Activated effector memory CD4-positive, alpha-beta T cell treated with anti-CD3 and anti-CD28 coated beads, Interleukin-2, amount 50 U/mL, for 16 hours (primary cell): Measurements from ENCODE around the gene CDK7.

Source experiments
- DNase-seq: peaks from one replicate; pipeline ENCODE4 v3.0.0-alpha.2; 2020

The CDK7 gene

DNA sequence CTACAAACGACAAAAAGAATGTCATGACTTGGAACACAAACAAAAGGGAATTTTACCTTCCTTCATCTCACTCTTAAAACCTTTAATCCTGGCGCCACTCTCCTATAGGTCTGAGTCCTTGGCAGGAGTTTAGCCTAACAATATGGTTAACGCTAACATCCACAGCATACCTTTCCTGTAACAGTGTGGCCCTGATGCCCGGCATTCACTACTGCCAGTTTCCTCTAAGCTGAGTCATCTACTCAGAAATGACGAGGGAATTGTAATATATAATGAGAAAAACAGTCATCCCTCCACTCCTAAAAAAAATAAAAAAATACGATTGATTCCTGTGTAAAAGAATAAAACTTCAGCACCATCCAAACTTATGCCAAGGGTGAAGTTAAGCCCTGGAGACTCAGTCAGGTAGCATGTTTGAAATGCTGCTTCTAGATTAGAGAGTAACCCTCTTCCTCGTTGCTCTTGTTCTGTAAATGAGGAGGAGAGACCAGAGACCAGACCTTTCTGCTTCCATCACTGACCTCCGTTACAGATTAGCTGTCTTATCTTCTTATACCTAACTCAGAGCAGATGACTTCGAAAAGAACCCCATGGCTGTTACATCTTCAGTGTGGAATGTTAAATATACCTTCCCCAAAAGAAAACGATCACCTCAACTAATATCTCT lies 60.5 kb downstream of the CDK7 start:
- DNase-seq = no peak

DNA sequence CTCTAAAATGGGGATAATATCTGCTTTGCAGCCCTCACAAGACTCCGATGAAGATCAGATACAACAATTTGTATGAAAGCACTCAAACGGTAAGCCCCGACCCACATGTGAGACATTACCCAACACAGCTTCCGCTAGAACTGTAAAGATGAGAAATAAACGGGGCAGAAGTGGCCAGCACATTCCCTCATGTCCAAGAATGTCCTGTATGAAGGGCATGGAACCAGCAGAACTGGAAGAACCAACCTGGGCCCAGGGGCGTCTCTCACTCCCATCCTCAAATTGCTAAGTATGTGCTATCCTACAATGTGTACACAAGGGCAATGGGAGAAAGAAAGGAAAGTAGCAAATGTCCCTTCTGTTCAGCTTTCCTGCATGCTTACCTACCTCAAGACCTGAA lies 64.9 kb downstream of the CDK7 start:
- DNase-seq = no peak

DNA sequence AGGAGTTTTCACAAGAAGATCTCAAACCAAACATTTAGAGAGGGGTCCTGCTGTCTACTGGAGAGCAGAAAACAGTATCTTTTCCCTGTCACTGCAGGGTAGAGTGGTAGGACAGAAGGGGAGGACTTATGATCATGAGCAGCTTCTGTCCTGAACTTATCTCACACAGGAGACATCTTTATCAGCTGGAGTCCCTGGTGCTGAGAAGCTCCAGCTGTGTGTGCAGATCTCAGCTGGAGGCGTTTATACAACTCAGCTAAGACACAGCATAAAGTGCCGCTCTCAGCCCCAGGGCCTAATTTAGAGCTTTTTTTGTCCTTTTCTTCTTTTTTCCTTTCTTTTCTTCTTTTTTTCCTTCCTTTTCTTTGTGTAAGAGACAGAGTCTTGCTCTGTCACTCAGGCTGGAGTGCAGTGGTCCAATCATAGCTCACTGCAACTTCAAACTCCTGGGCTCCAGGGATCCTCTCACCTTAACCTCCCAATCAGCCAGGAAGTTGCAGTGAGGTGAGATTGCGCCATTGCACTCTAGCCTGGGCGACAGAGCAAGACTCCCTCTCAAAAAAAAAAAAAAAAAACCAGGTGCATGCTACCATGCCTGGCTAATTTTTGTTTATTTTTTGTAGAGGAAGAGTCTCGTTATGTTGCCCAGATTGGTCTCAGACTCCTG lies 66.0 kb downstream of the CDK7 start:
- DNase-seq = no peak

DNA sequence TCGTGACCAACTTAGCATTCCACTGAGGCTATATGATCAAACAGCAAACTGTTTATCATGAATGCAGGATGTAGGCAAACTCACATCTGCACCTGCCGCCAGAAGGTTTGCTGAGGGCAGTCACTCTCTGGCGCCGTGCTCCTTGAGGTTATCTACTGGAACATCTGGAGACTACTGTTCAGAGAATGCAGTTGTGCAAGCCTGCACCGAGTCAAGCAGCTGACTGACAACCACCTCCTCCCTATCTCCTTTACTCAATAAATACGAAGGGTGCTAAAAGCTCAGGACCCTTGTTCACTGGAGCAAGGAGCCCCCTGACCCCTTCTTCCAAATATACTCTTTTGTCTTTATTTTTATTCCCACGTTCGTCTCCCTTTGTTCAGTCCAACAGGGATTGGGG lies 70.8 kb downstream of the CDK7 start:
- DNase-seq = no peak

DNA sequence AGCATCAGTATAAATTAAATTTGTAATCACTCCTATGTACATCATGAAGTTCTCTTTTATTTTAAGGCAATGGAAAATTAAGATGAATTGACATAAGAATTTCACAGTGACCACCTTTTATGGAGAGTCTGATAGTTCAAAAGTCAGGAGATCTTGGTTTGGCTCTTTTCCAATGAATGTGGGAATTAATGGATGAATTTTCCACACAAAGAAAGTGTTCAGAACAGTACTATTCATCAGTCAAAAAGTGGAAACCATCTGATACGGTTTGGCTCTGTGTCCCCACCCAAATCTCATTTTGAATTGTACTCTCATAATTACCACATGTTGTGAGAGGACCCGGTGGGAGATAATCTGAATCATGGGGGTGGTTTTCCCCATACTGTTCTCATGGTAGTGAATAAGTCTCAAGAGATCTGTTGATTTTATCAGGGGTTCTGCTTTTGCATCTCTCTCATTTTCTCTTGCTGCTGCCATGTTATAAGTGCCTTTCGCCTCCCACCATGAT lies 73.4 kb downstream of the CDK7 start:
- DNase-seq = no peak

DNA sequence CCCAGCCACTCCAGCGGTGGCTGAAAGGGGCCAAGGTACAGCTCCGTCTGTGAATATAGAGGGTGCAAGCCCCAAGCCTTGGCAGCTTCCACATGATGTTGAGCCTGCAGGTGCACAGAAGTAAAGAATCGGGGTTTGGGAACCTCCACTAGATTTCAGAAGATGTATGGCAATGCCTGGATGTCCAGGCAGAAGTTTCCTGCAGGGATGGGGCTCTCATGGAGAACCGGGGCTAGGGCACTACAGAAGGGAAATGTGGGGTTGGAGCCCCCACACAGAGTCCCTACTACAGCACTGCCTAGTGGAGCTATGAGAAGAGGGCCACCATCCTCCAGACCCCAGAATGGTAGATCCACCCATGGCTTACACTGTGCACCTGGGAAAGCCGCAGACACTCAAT lies 74.7 kb downstream of the CDK7 start:
- no peak for DNase-seq

DNA sequence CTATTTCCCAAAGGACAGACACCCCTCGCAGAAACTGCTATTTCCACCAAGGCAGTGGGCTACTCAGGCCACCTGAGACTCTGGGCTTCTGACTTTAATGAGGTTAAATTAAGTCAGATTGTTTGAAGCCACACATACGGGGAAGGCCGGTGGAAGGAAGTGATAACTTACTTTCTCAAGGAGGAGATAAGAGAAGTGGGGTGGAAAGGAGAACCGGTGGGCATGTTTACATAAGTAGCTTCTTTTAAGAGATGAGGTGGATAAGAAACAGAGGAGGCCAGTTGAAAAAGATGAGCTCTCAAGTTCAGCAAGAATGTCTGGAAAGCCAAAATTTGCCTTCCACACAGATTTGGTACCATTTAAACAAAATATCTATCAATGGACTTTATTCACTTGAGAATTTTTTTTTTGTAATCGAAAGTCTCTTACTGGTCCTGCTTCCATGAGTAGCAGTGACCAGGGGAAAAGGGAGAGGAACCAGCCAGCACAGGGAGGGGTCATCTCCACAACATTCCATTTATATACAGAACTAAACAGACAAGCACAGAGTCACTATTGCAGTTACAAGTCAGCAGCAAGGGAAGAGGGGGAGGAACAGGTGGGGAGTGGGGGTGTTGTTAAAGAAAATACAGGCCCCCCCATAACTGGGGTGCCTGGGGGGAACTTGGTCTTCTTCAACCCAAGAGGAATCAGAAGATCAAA lies 77.9 kb downstream of the CDK7 start:
- no peak for DNase-seq

DNA sequence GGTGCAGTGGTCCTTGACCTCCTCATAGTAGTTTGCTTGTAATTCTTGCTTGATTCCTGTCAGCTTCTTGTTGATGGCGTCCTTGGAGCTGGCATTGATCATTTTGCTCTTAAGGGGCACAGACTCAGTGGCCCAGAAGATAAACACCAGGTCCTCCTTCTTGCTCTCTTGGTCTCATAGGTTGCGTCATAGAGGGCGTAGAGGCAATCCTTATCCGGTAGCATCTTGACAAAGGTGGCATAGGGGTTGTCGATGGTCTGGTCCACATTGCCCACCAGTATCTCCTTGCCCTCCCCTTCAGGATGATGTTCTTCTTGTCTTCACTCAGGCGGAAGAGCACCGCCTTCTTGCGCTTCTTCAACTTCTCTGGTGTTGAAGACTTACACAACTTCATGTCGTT lies 78.7 kb downstream of the CDK7 start:
- DNase-seq = no peak

DNA sequence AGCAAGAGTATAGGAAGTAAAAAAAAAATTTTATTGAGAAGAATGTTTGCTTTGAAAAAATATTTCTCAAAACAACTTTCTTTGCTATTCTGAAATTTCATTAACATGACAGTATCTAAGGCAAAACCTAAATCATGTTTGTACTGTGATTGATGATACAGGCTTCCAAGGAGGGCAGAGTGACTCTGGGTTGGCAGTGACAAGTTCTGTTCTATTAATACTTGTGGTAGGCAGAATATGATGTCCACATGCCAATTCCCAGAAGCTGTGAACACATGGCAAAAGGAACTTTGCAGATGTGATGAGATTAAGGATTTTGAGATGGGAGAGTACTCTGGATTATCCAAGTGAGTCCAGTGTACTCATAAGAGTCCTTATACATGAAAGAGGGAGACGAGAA lies 81.3 kb downstream of the CDK7 start:
- no peak for DNase-seq

DNA sequence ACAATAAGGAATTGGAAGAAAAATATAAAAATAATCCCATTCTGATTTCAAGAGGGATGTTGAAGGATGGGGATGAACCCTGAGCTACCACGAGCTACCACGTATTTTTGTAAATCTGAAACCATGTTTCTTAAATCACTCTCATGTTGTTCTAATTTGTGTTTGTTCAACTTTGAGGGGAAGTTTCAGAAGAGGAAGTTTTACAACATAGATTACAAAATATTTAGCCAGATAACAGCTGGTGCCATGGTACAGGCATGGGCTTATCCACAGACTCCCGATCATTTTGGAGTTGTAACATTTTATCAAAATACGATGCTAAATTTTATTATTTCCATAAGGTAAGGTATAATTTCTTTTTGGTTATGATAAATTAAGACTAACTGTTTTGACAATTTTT lies 82.7 kb downstream of the CDK7 start:
- no peak for DNase-seq

DNA sequence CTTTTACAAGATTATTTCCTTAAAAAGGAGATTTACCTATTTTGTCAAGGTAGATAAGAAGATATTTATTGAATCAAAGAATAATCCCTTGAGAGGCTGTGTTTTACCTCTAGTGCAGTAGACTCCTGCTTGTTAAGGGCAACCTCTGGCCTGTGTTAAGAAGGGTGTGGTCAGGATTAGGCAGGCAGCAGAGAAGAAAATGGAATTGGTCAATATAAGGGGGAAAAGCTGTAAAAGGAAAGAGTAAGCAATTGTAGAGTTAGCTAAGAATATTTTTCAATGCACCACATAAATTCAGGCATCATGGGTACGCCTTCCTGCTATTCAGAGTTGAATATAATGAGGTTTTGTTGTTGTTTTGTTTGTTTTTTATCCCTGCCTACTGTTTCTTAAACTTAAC lies 91.7 kb downstream of the CDK7 start:
- DNase-seq = no peak
